Measurements from ENCODE around the gene RNH1. TPM values are rescaled to one million over a fixed set of nuclear protein-coding genes. Genes with fewer than 3 reads are reported as not detected.
A peak's percentile ranks its signal among the peaks of the same experiment; 100 is the strongest.
"Not testable (repeated sequence)": the region's sequence is repeated elsewhere in the genome, so short reads cannot be mapped to it uniquely, and the experiment has no call there.

Gene RNH1
- polyA plus RNA-seq, 3 donors: 62.4 to 80.0 (median 71.8) TPM

DNA sequence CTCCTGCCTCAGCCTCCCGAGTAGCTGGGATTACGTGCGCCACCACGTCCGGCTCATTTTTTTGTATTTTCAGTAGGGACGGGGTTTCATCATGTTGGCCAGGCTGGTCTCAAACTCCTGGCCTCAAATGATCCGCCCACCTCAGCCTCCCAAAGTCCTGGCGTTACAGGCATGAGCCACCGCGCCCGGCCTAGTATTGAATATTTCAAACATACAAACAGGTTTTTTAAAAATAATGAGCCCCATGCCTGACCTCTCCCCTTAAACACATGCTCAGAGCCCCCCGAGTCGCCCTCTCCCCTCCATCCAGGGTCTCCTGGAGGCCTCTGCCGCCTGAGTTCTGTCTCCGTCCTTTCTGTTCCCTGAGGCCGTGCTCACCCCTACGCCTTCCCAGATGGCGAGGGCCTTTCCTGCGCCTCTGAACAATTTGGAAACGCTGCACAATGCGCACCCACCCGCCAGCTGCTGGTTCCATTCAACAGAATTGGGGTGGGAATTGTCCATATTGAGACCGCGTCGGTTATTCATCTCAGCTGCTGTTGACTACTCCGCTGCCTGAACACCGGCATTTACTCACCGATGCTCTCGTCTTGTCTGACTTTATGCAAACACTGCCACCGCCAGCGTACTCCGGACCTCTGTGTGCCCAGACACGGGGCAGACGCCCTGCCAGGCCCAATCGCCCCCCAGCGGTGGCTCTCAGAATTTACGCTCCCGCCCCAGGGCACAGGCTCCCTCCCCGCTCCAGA lies 13.6 kb upstream of the RNH1 start:
- no peak for DNase-seq (ENCODE audit: low read depth in 3 of 3, low spot score in 2 of 3)

DNA sequence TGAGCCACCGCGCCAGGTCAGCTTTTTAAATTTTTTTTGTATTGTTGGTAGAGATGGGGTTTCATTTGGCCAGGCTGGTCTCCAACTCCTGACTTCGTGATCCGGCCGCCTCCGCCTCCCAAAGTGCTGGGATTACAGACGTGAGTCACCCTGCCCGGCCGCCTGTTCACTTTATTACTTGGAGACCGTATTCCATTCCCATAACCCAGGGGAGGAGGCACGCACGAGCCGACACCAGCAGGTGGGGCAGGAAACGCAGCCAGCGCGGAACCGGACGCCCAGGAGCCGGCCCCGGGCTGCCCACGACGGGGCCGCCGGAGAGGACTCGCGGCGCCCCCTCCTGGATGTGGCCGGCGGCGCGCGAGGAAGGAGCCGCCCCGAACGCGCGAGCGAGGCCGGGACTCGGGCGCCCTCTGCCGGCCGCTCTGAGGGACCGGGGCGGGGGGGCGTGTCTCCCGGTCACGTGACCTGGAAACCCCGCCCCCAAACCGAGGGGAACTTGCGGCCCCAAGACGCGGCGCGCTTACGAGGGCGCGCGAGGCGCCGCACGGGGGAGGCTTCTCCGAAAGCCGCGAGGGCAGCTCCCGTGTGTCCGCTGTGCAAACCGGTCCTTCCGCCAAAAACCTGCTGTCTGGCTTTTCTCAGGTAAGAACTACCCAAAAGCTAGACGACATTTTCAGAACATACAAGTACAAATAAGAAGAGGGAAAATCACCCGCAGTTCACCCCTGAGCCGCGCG lies 11.6 kb upstream of the RNH1 start:
- DNase-seq (ENCODE audit: low read depth in 3 of 3, low spot score in 2 of 3): no peak

DNA sequence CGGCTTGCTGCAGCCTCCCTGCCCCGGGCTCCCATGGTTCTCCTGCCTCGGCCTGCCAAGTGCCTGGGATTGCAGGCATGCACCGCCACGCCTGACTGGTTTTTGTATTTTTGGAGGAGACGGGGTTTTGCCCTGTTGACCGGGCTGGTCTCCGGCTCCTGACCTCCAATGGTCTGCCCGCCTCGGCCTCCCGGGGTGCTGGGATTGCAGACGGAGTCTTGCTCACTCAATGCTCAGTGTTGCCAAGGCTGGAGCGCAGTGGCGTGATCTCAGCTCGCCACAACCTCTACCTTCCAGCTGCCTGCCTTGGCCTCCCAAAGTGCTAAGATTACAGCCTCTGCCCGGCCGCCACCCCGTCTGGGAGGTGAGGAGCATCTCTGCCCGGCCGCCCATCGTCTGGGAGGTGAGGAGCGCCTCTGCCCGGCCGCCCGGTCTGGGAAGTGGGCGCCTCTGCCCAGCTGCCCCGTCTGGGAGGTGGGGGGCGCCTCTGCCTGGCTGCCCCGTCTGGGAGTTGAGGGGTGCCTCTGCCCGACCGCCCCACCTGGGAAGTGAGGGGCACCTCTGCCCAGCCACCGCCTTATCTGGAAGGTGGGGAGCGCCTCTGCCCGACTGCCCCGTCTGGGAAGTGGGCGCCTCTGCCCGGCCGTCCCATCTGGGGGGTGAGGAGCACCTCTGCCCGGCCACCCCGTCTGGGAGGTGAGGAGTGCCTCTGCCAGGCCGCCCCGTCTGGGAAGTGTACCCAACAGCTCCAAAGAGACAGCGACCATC lies 10.1 kb upstream of the RNH1 start:
- not testable (repeated sequence) for DNase-seq (ENCODE audit: low read depth in 3 of 3, low spot score in 2 of 3)

DNA sequence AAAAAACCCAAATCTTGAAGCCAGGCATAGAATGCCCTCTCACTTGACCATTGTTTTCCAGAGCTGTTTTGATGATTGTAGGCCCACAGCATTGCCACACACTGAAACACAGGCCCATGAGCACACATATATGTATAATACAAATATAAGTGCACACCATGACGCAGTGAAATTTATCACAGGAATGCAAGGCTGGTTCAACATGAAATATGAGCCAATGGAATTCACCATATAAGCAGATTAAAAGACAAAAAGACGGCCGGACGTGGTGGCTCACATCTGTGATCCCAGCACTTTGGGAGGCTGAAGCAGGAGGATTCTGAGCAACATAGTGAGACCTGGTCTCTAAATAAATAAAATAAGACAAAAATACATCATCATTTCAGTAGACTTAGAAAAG lies 9.4 kb upstream of the RNH1 start:
- no peak for DNase-seq (ENCODE audit: low read depth in 3 of 3, low spot score in 2 of 3)

DNA sequence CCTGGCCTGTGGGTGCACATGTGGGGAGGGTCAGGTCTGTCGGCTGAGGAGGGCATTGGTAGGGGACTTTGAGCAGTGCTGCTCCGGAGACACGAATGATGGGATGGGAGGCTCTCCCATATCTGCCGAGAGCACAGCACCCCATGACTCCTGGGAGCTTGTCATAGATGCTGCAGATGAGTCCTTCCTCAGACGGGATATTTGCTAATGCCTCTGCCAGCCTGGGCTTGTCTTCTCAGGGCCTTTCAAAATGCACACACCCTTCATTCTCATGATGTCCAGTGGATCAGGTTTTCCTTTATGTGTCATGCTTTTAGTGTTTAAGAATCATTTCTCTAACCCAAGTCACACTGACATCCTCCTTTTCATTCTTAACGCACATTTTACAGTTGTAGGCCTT lies 8.1 kb upstream of the RNH1 start:
- no peak for DNase-seq (ENCODE audit: low read depth in 3 of 3, low spot score in 2 of 3)

DNA sequence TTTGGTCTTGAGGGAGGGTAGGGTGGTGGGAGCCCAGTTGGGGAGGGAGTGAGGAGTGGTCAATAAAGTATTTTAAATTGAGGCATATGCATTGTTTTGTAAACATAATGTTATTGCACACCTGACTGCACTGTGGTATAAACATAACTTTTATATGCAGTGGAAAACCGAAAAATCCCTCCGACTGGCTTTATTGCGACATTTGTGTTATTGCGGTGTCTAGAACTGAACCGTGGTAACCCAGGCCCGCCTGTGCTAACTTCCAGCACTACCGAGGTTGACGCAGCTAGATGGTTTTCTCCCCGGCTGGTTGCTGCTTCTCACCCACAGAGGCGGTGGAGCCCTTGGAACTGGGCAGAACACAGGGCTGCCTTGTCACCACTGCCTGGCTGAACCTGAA lies 7.6 kb upstream of the RNH1 start:
- DNase-seq (ENCODE audit: low read depth in 3 of 3, low spot score in 2 of 3): no peak

DNA sequence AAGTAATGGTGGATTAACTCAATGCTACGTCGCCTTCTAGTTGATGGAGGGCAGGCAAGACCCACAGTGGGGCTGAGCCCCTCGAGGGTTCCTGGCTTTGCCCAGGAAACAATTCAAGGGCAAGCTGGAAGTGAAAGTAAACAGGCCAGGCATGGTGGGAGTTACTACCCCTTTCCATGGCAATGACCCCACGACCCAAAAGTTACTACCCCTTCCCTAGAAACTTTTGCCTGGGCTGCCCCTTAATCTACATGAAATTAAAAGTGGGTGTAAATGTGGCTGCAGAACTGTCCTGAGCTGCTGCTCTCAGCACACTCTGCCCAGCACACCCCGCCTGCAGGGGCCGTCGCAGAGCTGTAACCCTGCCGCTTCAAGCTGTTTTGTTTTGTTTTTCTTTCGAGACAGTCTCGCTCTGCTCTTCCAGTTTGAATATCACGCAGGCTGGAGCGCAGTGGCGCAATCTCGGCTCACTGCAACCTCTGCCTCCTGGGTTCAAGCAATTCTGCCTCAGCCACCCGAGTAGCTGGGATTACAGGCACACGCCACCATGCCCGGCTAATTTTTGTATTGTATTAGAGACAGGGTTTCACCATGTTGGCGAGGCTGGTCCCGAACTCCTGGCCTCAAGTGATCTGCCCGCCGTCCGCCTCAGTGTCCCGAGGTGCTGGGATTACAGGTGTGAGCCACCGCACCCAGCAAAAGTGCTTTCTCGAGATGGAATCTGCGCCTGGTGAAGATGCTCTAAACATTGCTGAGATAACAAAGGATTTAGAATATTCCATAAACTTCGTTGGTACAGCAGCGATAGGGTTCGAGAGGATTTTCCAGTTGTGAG lies 5.9 kb upstream of the RNH1 start:
- no peak for DNase-seq (ENCODE audit: low read depth in 3 of 3, low spot score in 2 of 3)

DNA sequence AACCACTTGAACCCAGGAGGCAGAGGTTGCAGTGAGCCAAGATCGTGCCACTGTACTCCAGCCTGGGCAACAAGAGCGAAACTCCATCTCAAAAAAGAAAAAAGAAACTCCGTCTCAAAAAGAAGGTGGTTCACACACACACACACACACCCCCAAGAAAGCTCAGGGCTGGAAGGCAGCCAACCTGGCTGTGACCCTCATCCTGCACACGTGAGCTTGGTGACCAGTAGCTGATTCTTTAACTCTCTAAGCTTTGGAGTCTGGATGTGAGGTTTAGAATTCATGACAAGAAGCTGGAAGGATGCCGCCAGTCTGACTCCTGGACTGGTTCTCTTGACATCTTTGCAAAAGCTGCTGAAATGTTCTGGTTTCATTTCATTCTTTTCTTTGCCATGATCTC lies 1.9 kb upstream of the RNH1 start:
- no peak for DNase-seq (ENCODE audit: low read depth in 3 of 3, low spot score in 2 of 3)

DNA sequence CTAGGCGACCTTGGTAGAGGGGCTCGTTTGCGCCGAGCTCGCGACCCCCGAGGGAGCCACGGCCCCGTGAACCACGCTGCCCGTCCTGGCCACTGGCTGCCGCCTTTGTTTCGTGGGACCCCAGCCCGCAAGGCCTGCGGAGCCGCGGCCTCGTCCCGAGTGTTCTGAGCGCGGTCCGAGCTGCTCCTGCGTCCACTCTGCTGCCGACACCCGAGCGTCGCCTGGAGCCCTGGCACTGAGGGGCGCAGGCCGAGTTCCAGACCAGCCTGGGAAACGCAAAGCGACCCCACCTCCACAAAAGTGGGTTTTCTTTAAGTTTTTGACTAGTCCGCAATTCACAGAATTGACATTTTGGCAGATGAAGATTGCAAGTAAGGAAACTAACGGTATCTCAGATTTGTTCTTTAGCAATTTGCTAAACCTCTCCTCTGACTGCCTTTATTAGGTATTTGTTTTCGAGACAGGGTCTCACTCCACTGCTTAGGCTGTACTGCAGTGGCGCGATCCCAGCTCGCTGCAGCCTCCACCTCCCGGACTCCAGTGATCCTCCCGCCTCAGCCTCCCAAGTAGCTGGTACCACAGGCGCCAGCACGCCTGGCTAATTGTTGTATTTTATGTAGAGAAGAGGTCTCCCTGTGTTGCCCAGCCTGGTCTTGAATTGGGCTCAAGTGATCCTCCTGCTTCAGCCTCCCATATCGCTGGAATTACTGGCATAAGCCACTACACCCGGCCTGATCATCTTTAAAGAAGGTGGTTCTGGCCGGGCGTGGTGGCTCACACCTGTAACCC lies 879 bp upstream of the RNH1 start:
- no peak for DNase-seq (ENCODE audit: low read depth in 3 of 3, low spot score in 2 of 3)

DNA sequence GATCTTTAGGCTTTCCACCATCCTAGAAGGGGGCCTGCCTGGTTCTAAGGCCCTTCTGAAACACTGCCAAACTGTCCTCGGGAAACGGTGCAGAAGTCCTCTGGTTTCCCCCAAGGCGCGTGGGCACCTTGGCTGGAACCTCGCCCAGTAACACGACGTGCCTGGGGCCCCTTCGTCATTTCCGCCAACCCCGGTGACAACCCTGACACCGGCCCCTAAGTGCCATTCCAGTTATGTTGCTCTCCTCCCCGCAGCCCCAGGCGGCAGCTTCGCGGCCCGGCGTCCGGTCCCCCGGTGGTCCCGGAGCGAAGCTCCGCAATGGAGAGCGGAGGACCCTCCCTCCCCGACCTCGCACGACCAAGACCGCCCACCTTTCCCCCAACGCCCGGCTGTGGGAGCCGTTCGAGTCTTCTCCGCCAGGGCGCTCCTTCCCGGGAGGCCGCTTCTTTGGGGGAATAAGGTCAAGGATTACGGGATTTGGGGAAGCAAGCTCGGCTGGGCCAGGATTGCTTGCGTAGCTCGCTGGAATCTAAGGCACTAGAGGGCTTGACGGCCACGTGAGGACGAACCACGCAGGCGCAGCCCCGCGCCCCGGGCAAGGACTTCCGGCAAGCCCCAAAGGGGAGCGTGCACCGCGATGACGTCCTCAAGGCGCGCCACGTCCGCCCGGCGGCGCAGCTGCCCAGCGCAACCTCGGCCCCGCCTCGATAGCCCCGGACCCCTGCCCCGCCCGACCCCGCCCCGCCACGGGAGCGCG lies 626 bp downstream of the RNH1 start:
- DNase-seq (ENCODE audit: low read depth in 3 of 3, low spot score in 2 of 3): peak; percentile 89 to 93 (median 92)

DNA sequence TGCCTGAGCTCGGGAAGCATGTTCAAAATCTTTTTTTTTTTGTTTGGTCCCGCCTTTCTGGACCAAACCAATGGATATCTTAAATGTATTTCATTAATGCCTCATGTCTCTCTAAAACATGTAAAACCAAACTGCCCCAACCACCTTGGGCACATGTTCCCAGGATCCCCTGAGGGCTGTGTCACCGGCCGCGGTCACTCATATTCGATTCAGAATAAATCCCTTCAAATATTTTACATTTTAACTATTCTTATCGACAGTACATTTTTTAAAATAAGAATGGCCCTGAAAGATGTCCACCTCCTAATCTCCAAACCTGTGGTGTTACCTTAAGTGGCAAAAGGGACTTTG lies 2.1 kb downstream of the RNH1 start:
- no peak for DNase-seq (ENCODE audit: low read depth in 3 of 3, low spot score in 2 of 3)

DNA sequence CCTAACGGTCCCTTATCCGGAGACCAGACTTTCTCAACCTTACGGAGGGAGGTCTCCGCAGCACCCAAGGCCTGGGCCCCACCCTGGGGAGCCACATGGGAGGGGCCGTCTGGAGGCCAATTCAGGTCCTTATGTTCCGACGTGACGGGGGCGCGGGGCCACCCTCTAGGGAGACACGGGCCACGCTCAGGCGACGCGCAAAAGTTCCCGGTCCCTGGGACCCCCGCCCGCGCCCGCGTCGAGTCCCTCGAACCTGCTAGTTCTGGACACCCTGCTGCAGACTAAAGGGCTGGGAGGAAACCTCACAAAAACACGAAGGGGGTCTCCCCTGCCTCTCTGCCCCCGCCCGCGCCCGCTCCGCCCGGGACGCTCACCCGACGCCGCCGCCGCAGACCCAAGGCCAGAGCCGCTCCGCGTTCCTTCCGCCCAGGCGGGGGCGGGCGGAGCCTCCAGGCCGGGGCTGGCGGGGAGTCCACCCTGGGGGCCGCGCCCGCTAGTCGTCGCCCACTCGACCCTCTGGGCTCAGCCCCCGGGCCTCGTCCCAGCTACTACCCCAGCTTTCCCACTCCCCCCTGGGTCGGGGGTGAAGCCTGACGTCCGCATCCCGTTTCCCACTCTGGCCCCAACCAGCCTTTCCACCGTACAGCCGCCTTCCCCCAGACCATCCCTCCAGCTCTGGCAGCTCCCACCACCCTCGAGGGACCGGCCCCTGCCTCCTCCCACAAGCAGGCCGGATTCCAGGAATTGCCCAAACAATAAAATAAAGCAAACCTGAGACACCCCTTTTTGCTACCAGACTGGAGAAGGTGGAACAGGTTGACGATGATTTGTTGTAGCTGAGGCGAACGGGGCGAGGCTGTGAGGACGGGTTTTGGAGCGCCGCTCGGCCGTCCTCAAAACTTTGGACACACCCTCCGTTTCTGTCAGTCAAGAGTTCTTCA lies 2.7 kb downstream of the RNH1 start:
- no peak for DNase-seq (ENCODE audit: low read depth in 3 of 3, low spot score in 2 of 3)

DNA sequence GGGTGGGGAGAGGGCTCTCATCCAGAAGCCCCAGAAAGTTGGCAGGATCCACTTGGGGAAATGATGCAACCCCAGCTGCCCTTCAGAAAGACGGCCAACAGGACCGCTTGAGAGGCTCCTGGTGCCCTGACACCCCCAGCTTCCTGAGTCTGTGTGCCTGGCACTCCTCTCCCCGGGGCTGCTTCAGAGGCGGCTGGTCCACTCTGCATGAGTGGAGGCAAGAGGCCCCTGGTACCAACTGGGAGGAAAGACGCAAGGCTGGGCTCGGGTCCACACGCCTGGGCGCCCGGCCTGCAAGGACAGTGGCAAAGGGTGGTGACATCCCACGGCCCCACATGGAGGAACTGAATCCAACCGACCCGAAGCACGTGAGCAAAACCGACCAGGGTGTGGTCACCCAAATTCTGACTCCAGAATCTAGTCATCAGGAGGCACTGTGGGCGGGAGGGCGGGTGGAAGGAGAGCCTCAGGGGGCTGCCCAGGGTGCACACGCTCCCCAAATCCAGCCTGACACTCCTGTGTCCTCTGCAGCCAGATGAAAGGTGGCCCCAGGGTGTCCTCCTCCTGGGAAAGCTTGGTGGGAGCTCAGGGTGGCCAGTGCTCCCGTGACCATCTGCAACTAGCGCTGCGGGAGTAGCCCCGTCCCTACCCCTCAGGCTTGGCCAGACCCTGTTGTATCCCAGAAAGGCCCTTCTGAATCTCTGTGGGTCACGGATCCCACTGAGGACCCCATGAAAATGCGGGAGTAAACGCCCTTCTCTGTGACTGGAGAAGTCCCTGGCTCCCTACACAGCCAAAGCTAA lies 3.7 kb downstream of the RNH1 start:
- DNase-seq (ENCODE audit: low read depth in 3 of 3, low spot score in 2 of 3): no peak

DNA sequence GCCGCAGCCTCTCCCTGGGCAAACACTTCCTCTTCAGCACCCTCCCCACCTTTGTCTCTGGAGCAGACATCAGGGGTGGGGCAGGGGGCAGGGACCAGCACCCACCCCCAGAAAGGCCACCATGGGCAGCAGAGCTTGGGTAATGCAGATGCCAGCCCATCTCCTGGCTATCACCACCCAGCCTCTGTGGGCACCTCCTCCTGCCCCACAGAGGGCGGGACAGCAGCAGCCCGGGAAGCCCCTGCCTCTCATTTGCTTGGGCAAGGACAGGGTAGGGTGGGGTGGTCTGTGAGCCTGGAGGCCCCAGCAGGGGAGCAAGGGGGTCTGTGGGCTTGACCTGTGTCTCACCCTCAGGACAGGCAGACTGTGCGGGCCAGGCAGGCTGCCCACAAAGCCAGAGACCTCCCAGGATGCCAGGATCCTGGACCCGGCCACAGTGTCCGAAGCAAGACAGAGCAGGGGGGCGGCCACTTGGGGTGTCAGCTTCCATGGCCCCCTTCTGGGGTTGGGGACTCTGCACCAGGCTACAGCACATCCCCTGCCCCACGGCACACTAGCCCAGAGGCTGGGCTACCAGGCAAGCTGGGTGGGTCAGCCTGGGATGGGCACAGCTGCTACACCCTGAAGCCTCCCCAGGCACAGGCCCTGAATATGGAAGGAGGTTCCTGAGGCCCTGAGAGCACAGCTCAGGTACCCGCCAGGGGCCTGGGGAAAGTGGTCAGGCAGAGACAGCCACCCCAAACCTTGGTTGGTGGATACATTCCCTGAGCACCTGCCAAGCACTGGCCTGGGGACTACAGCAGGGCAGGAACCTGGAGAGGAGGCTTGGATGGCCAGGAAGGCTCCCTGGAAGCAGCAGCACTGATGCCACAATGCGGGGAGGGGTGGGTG lies 4.5 kb downstream of the RNH1 start:
- no peak for DNase-seq (ENCODE audit: low read depth in 3 of 3, low spot score in 2 of 3)

DNA sequence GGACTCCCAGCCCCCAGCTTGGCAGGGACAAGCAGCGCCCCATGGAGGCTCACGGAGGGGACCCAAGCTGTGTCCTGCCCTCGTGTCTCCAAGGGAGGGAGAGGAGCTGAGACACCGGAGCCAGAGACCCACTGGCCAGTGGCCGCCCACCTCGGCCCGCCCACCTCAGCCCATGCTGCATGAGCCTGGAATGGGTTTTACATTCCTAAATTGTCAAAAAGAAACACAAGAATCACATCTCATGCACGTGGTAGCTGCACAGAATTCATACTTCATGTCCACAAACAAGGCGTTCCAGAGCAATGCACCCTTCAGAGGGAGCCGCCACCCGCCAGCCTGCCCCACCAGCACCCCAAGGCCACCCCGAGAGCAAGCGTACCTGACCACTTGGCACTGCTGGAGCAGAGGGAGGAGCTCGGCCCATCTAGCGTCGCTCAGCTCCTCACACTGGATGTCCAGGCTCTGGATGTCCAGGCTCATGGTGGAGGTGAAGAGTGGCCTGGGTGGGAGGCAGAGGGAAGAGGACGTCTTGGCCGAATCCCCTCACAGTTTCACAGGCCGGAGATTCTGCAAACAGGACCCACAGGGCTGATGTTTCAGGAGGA lies 5.3 kb downstream of the RNH1 start:
- no peak for DNase-seq (ENCODE audit: low read depth in 3 of 3, low spot score in 2 of 3)

Data from right renal cortex interstitium (tissue), 3 donors.